Activated T-helper 1 cell treated with Interleukin-2 at 50 U/mL for 16 hours (primary cell): ENCODE results near the gene LDB3.

Experiments
- DNase-seq: peaks from one replicate; pipeline ENCODE4 v3.0.0-alpha.2; 2020; ENCODE audit warnings: low read depth

Gene LDB3

GRCh38 chr10:86665218-86665607 lies 3.1 kb upstream of the LDB3 start:
- DNase-seq = no peak

GRCh38 chr10:86665868-86666267 lies 2.4 kb upstream of the LDB3 start:
- no peak for DNase-seq

GRCh38 chr10:86666538-86666937 lies 1.8 kb upstream of the LDB3 start:
- no peak for DNase-seq

GRCh38 chr10:86667421-86668181 lies 710 bp upstream of the LDB3 start:
- no peak for DNase-seq

- DNase-seq = no peak
Observed at GRCh38 chr10:86670290-86670811, 2.0 kb downstream of the LDB3 start.

GRCh38 chr10:86670876-86671275 lies 2.6 kb downstream of the LDB3 start:
- no peak for DNase-seq

- DNase-seq = no peak
Observed at GRCh38 chr10:86671419-86671818, 3.1 kb downstream of the LDB3 start.

- DNase-seq = no peak
Observed at GRCh38 chr10:86671985-86672710, 3.8 kb downstream of the LDB3 start.

GRCh38 chr10:86673216-86673826 lies 5.0 kb downstream of the LDB3 start:
- DNase-seq = no peak

- no peak for DNase-seq
Observed at GRCh38 chr10:86673827-86674581, 5.7 kb downstream of the LDB3 start.

GRCh38 chr10:86674912-86675311 lies 6.6 kb downstream of the LDB3 start:
- DNase-seq = no peak

- DNase-seq = no peak
Observed at GRCh38 chr10:86677374-86677773, 9.1 kb downstream of the LDB3 start.

- no peak for DNase-seq
Observed at GRCh38 chr10:86678999-86679792, 10.9 kb downstream of the LDB3 start.

GRCh38 chr10:86681047-86681446 lies 12.7 kb downstream of the LDB3 start:
- no peak for DNase-seq

GRCh38 chr10:86681722-86682386 lies 13.5 kb downstream of the LDB3 start:
- DNase-seq = no peak

- DNase-seq = no peak
Observed at GRCh38 chr10:86682675-86683074, 14.4 kb downstream of the LDB3 start.

GRCh38 chr10:86684331-86685097 lies 16.2 kb downstream of the LDB3 start:
- DNase-seq = no peak

- DNase-seq = no peak
Observed at GRCh38 chr10:86685416-86685815, 17.1 kb downstream of the LDB3 start.

GRCh38 chr10:86685893-86686632 lies 17.8 kb downstream of the LDB3 start:
- DNase-seq = no peak
